Sigmoid colon (tissue), 4 donors: Measurements from ENCODE around the gene FAM50A.

Experiments
- EP300 ChIP-seq, 4 donors: sonication (generic); formaldehyde crosslinking; IDR thresholded peaks; one replicate each; pipeline ENCODE4 v1.6.1; 2017; ENCODE audit warnings: antibody characterized with exemption in 4 of 4
- POLR2A ChIP-seq, 2 donors: fragments of 450-650 bp; IDR thresholded peaks; one replicate each; pipeline ENCODE4 v1.6.1; 2016; ENCODE audit warnings: antibody characterized with exemption in 2 of 2, mild to moderate bottlenecking in 2 of 2, moderate library complexity in 2 of 2
- POLR2AphosphoS5 ChIP-seq, 4 donors: sonication (generic); formaldehyde crosslinking; IDR thresholded peaks; one replicate each; pipeline ENCODE4 v1.6.1; 2017; ENCODE audit warnings: antibody characterized with exemption in 4 of 4
- TF ChIP-seq, protein P1 (sequence below), 4 experiments: fragments of 450-650 bp in 3 of 4; fragments of 200-600 bp in 1 of 4; IDR thresholded peaks; one replicate each; pipeline ENCODE4 v1.5.1; 2016 to 2019; ENCODE audit warnings: antibody characterized with exemption in 4 of 4, mild to moderate bottlenecking in 3 of 4, moderate library complexity in 2 of 4

- no peak for TF ChIP-seq EP300 (IDR thresholded peaks at IDR 0.05)
- TF ChIP-seq, protein P1, sequence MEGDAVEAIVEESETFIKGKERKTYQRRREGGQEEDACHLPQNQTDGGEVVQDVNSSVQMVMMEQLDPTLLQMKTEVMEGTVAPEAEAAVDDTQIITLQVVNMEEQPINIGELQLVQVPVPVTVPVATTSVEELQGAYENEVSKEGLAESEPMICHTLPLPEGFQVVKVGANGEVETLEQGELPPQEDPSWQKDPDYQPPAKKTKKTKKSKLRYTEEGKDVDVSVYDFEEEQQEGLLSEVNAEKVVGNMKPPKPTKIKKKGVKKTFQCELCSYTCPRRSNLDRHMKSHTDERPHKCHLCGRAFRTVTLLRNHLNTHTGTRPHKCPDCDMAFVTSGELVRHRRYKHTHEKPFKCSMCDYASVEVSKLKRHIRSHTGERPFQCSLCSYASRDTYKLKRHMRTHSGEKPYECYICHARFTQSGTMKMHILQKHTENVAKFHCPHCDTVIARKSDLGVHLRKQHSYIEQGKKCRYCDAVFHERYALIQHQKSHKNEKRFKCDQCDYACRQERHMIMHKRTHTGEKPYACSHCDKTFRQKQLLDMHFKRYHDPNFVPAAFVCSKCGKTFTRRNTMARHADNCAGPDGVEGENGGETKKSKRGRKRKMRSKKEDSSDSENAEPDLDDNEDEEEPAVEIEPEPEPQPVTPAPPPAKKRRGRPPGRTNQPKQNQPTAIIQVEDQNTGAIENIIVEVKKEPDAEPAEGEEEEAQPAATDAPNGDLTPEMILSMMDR (IDR thresholded peaks at IDR 0.05) = no peak
- TF ChIP-seq POLR2A (IDR thresholded peaks at IDR 0.05) = no peak
- TF ChIP-seq POLR2AphosphoS5 (IDR thresholded peaks at IDR 0.05) = no peak
These were observed 24.1 kb upstream of the FAM50A start for GRCh38 chrX:154419688-154420401.
